Gastroesophageal sphincter (tissue), 4 donors: Measurements from ENCODE around the gene SLC39A5. TPM values are rescaled to one million over a fixed set of nuclear protein-coding genes. Genes with fewer than 3 reads are reported as not detected.

Experiments
- ATAC-seq: fragments of 150-250 bp; one replicate; pipeline ENCODE4 v1.9.1; 2016; ENCODE audit warnings: mild to moderate bottlenecking, moderate library complexity
- H3K27ac ChIP-seq, 4 donors: fragments of 200-600 bp; sonication (generic) in 3 of 4; 1 replicate in 3 of 4; 2 replicates in 1 of 4; pipeline ENCODE4 v1.5.1; 2016 to 2019
- H3K27me3 ChIP-seq: fragments of 200-600 bp; sonication (generic); one replicate; pipeline ENCODE4 v1.5.1; 2019
- H3K36me3 ChIP-seq, 2 donors: fragments of 200-600 bp; sonication (generic); one replicate each; pipeline ENCODE4 v1.5.1; 2019; ENCODE audit warnings: control low read depth in 1 of 2
- H3K4me1 ChIP-seq, 3 donors: fragments of 200-600 bp; sonication (generic); 1 replicate in 2 of 3; 2 replicates in 1 of 3; pipeline ENCODE4 v1.5.1; 2016 to 2019; ENCODE audit warnings: control low read depth in 2 of 3
- H3K4me3 ChIP-seq, 2 donors: fragments of 200-600 bp; sonication (generic); one replicate each; pipeline ENCODE4 v1.5.1; 2019; ENCODE audit warnings: mild to moderate bottlenecking in 1 of 2, moderate library complexity in 1 of 2
- H3K9me3 ChIP-seq, 3 donors: fragments of 200-600 bp; sonication (generic); one replicate each; pipeline ENCODE4 v1.5.1; 2017 to 2019; ENCODE audit warnings: control low read depth in 2 of 3
- EP300 ChIP-seq: sonication (generic); formaldehyde crosslinking; IDR thresholded peaks from one replicate; pipeline ENCODE4 v1.6.1; 2017; ENCODE audit warnings: antibody characterized with exemption, mild to moderate bottlenecking
- POLR2A ChIP-seq, 2 donors: fragments of 450-650 bp; IDR thresholded peaks; one replicate each; pipeline ENCODE4 v1.6.1; 2017; ENCODE audit warnings: antibody characterized with exemption in 2 of 2, mild to moderate bottlenecking in 2 of 2, moderate library complexity in 1 of 2
- POLR2AphosphoS5 ChIP-seq: sonication (generic); formaldehyde crosslinking; IDR thresholded peaks from one replicate; pipeline ENCODE4 v1.6.1; 2017; ENCODE audit warnings: antibody characterized with exemption
- WGBS, 2 donors: methylation state at CpG; one replicate each; pipeline ENCODE4 v1.1.5; 2018; ENCODE audit warnings: low coverage in 1 of 2; 5-methylcytosine and 5-hydroxymethylcytosine counted together
- total RNA-seq, 4 donors: library from RNA; depleted of rRNA; stranded (reverse); fragments of >200 nt; gene quantifications; one replicate each; pipeline ENCODE4 v1.1.0, GENCODE V29; 2016
- TF ChIP-seq, protein P1 (sequence below), 4 experiments: fragments of 200-600 bp in 2 of 4; fragments of 450-650 bp in 2 of 4; sonication (generic) in 1 of 4; IDR thresholded peaks; one replicate each; pipeline ENCODE4 v1.5.1; 2017 to 2019; ENCODE audit warnings: antibody characterized with exemption in 4 of 4, mild to moderate bottlenecking in 2 of 4, moderate library complexity in 2 of 4

The SLC39A5 gene, protein sequence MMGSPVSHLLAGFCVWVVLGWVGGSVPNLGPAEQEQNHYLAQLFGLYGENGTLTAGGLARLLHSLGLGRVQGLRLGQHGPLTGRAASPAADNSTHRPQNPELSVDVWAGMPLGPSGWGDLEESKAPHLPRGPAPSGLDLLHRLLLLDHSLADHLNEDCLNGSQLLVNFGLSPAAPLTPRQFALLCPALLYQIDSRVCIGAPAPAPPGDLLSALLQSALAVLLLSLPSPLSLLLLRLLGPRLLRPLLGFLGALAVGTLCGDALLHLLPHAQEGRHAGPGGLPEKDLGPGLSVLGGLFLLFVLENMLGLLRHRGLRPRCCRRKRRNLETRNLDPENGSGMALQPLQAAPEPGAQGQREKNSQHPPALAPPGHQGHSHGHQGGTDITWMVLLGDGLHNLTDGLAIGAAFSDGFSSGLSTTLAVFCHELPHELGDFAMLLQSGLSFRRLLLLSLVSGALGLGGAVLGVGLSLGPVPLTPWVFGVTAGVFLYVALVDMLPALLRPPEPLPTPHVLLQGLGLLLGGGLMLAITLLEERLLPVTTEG
- total RNA-seq: 1 to 10 TPM in 1 of 4 donors, not detected in 3; 1.7 TPM

DNA sequence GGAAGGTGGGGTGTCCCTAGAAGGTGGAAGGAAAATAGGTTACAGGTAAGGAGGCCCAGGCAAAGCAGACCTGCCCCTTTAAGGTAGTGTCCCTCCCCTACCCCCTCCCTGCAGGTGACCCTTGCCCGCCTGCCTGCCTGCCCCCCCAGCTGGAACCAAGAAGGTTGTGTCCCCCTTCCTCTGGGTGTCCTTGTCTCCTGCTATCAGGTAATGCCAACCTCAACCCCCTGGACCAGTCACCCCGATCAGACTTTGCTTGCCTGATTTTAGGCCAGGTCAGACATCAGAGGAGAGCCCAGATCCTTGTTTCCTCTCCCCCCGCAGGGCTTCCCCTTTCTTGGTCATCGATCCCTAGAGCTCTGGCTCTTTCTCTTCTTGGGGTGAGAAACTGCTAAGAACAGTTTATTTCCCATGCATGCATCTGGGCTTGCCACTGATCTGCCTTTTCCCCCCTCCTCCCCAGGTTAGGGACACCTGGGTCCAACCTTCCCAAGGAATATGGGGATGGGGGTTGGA, at the start of gene SLC39A5:
Gene SLC39A5 (plus strand): TSS at position 136 of the 516 bp plus-strand sequence. CDS start 1,224 bp downstream, outside the sequence.
- H3K4me3 ChIP-seq: no peak within 1 kb of the TSS
- ATAC-seq: no peak
- TF ChIP-seq EP300 (no peak), POLR2A (IDR thresholded peaks at IDR 0.05) (no peak), POLR2AphosphoS5 (no peak)
- TF ChIP-seq, protein P1, sequence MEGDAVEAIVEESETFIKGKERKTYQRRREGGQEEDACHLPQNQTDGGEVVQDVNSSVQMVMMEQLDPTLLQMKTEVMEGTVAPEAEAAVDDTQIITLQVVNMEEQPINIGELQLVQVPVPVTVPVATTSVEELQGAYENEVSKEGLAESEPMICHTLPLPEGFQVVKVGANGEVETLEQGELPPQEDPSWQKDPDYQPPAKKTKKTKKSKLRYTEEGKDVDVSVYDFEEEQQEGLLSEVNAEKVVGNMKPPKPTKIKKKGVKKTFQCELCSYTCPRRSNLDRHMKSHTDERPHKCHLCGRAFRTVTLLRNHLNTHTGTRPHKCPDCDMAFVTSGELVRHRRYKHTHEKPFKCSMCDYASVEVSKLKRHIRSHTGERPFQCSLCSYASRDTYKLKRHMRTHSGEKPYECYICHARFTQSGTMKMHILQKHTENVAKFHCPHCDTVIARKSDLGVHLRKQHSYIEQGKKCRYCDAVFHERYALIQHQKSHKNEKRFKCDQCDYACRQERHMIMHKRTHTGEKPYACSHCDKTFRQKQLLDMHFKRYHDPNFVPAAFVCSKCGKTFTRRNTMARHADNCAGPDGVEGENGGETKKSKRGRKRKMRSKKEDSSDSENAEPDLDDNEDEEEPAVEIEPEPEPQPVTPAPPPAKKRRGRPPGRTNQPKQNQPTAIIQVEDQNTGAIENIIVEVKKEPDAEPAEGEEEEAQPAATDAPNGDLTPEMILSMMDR (IDR thresholded peaks at IDR 0.05): no peak

DNA sequence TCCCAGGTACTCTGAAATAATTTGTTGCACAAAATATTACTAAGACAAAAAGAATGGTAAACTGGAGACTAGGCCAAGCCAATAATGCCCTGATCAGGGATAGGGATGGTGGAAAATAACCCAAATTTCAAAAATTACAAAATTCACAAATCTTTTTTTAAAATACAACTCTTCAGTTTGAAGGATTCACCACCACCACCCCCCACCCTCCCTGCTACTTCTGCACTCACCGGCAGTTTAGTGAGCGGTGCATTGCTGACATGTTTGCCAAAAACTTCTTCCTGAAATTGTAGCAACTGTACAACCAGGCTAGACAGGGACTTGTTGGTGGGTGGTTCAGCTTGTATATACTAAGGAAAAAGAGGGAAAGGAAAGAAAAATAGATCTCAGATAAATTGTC, 42.9 kb upstream of the SLC39A5 start:
- 41% methylated on average over 2 of the region's 2 CpGs; no CpG with 5 or more reads in 1 of the 2 donors for WGBS, 2 donors
- Histone ChIP-seq H3K9me3 (no peaks in the 10 kb centered on the region), H3K4me3 (no peak overlapping the region), H3K36me3 (peaks cover 0 to 51% of the 10 kb centered on the region in 2 donors), H3K4me1 (peaks cover 0 to 34% (median 18%) of the 10 kb centered on the region in 3 donors), H3K27me3 (no peaks in the 10 kb centered on the region), H3K27ac (peak overlapping the region in 2 of 4 donors; percentile 26 to 38)
- ATAC-seq: no peak
- TF ChIP-seq POLR2AphosphoS5: no peak

More for the DNA sequence above, at the start of gene SLC39A5:
- Histone ChIP-seq H3K4me1 (peaks cover 0 to 10% (median 2%) of the 10 kb centered on the region in 3 donors), H3K9me3 (no peaks in the 10 kb centered on the region), H3K36me3 (peaks cover 0 to 37% of the 10 kb centered on the region in 2 donors), H3K27me3 (no peaks in the 10 kb centered on the region), H3K27ac (no peak within 1 kb of the TSS)
- WGBS, 2 donors: 56% methylated on average over 3 of the region's 4 CpGs; no CpG with 5 or more reads in 1 of the 2 donors

DNA sequence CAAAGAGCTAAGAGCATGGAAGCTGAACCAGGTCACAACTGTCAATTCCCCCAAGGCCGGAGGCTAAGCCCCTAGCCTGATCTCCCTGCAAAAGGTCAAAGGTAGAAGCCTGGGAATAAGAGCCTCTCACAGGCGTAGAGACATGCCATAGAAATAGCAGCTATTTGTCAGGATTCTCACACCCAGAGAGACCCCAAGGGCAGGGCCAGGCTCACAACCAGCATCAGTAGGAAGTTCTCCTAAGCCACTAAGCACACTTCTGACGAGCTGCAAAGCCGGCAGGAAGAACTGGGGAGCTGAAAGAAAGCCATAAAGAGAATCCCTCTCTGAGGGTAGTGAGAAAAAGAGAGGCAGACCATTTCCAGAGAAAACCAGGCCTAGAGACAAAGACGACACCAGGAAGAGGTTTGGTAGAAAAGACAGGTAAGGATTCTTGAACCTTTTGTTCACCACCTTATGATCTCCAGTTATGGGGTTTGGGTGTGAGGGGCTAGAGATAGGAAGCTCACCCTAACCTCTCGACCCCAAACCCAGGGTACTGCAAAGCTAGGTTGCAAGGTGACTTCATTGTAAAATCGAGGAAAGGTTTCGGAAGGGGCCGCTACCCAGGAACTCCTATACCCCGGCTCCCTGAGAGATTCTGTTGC, 41.6 kb upstream of the SLC39A5 start:
- no peak for TF ChIP-seq POLR2A (IDR thresholded peaks at IDR 0.05)
- no peak for TF ChIP-seq POLR2AphosphoS5
- TF ChIP-seq EP300: no peak
- TF ChIP-seq, protein P1 (IDR thresholded peaks at IDR 0.05): no peak
- Histone ChIP-seq H3K4me3 (peak overlapping the region; percentile 71 to 94), H3K9me3 (no peaks in the 10 kb centered on the region), H3K27me3 (no peaks in the 10 kb centered on the region), H3K36me3 (peaks cover 0 to 38% of the 10 kb centered on the region in 2 donors), H3K4me1 (peaks cover 0 to 34% (median 18%) of the 10 kb centered on the region in 3 donors), H3K27ac (peak overlapping the region; percentile 64 to 97 (median 94))
- ATAC-seq: no peak
- WGBS, 2 donors: 11% methylated on average over 8 of the region's 10 CpGs; no CpG with 5 or more reads in 1 of the 2 donors

DNA sequence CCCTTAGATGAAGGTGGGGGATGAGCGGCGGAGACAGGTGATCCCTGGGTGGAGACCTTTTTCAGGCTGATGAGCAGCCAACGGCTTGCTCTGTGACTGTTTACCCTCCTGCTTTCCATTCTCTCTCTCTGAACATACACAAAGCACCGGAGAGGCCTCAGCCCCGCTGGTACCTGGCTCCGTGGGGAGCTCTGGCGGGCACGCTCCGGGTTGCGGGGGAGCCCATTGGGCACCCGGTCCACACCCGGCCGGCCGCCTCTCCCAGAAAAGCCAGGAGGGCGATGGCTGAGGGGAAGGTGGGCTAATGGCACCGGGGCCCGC, 41.1 kb upstream of the SLC39A5 start:
- no CpG with 5 or more reads among the region's 17 CpGs for WGBS, 2 donors
- no peaks in the 10 kb centered on the region for H3K9me3 ChIP-seq
- H3K36me3 ChIP-seq: peaks cover 0 to 34% of the 10 kb centered on the region in 2 donors
- H3K4me3 ChIP-seq: peak overlapping the region; percentile 71 to 94
- peaks cover 0 to 34% (median 18%) of the 10 kb centered on the region in 3 donors for H3K4me1 ChIP-seq
- no peak for ATAC-seq
- peak overlapping the region; percentile 64 to 97 (median 94) for H3K27ac ChIP-seq
- H3K27me3 ChIP-seq: no peaks in the 10 kb centered on the region
- TF ChIP-seq POLR2A (IDR thresholded peaks at IDR 0.05): no peak
- no peak for TF ChIP-seq POLR2AphosphoS5
- TF ChIP-seq EP300: no peak
- TF ChIP-seq, protein P1 (IDR thresholded peaks at IDR 0.05): no peak
